Measurements from ENCODE around the gene ACOT8. TPM values are rescaled to one million over a fixed set of nuclear protein-coding genes. Genes with fewer than 3 reads are reported as not detected.

ACOT8 gene
- total and polyA plus RNA-seq, 2 of the 8 experiments (the other 6 are each of a cell fraction or from before 2014, with no cell fraction given), result 37.6 to 88.8 TPM

GRCh38 chr20:45890077-45890984 is 33.1 kb upstream of the ACOT8 start (continued):
- TF ChIP-seq CTCF (IDR thresholded peaks at IDR 0.05; ENCODE audit: control extremely low read depth in 1 of 3, insufficient read depth in 1 of 3, low read depth in 1 of 3, low read length in 3 of 3), result peak; percentile 62 to 89 (median 87)
- no peak for TF ChIP-seq ZNF274 (IDR thresholded peaks at IDR 0.05; ENCODE audit: borderline replicate concordance, extremely low read depth, low read length)
- TF ChIP-seq TAF1 (IDR thresholded peaks at IDR 0.05; ENCODE audit: low read depth, low read length), result peak; percentile 63; the same call in 1 of the 2 replicates
- TF ChIP-seq BCL11A (IDR thresholded peaks at IDR 0.05; ENCODE audit: low read depth in 2 of 2, low read length in 2 of 2), result no peak
- no peak for TF ChIP-seq ATF2 (IDR thresholded peaks at IDR 0.05; ENCODE audit: low read length)
- no peak for TF ChIP-seq CBX8 (IDR thresholded peaks at IDR 0.05; ENCODE audit: borderline replicate concordance, low read depth, low read length)
- TF ChIP-seq ATF3 (IDR thresholded peaks at IDR 0.05; ENCODE audit: insufficient read depth, low read depth, low read length), result no peak
- TF ChIP-seq HDAC2 (IDR thresholded peaks at IDR 0.05; ENCODE audit: borderline replicate concordance in 1 of 2, low read depth in 2 of 2, low read length in 2 of 2), result no peak; a peak in 1 of 4 replicates
- peak; percentile 63 for TF ChIP-seq TBP (IDR thresholded peaks at IDR 0.05; ENCODE audit: low read depth, low read length)
- TF ChIP-seq BRCA1 (IDR thresholded peaks at IDR 0.05; ENCODE audit: low read depth, low read length), result no peak
- peak; percentile 91 for TF ChIP-seq E2F6 (IDR thresholded peaks at IDR 0.05)
- TF ChIP-seq EZH2 (IDR thresholded peaks at IDR 0.05; ENCODE audit: low read depth, low read length, severe bottlenecking), result no peak
- TF ChIP-seq CREB1 (IDR thresholded peaks at IDR 0.05), result peak; percentile 22; the same call in 1 of the 2 replicates
- no peak for TF ChIP-seq JUN (IDR thresholded peaks at IDR 0.05; ENCODE audit: low read depth, low read length)
- TF ChIP-seq POLR2A (IDR thresholded peaks at IDR 0.05; ENCODE audit: control extremely low read depth in 1 of 2, low read depth in 2 of 2, low read length in 2 of 2), result peak in 1 of 2 experiments; percentile 65; a peak in 2 of 3 replicates
- TF ChIP-seq MAX (IDR thresholded peaks at IDR 0.05), result peak; percentile 98
- peak; percentile 53 for TF ChIP-seq ASH2L (IDR thresholded peaks at IDR 0.05; ENCODE audit: low read length)

Data from H1 (cell line).